Stimulated activated CD8-positive, alpha-beta memory T cell treated with anti-CD3 and anti-CD28 coated beads, Interleukin-12 subunit alpha, Interleukin-12 subunit beta, amount 100 ng/mL, for 24 hours (primary cell): Measurements from ENCODE around the gene PLS1.
"Not testable (repeated sequence)": the region's sequence is repeated elsewhere in the genome, so short reads cannot be mapped to it uniquely, and the experiment has no call there.

Source experiments
- DNase-seq: peaks from one replicate; pipeline ENCODE4 v3.0.0-alpha.2; 2020; ENCODE audit errors: extremely low read depth

Gene PLS1, protein sequence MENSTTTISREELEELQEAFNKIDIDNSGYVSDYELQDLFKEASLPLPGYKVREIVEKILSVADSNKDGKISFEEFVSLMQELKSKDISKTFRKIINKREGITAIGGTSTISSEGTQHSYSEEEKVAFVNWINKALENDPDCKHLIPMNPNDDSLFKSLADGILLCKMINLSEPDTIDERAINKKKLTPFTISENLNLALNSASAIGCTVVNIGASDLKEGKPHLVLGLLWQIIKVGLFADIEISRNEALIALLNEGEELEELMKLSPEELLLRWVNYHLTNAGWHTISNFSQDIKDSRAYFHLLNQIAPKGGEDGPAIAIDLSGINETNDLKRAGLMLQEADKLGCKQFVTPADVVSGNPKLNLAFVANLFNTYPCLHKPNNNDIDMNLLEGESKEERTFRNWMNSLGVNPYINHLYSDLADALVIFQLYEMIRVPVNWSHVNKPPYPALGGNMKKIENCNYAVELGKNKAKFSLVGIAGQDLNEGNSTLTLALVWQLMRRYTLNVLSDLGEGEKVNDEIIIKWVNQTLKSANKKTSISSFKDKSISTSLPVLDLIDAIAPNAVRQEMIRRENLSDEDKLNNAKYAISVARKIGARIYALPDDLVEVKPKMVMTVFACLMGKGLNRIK

DNA sequence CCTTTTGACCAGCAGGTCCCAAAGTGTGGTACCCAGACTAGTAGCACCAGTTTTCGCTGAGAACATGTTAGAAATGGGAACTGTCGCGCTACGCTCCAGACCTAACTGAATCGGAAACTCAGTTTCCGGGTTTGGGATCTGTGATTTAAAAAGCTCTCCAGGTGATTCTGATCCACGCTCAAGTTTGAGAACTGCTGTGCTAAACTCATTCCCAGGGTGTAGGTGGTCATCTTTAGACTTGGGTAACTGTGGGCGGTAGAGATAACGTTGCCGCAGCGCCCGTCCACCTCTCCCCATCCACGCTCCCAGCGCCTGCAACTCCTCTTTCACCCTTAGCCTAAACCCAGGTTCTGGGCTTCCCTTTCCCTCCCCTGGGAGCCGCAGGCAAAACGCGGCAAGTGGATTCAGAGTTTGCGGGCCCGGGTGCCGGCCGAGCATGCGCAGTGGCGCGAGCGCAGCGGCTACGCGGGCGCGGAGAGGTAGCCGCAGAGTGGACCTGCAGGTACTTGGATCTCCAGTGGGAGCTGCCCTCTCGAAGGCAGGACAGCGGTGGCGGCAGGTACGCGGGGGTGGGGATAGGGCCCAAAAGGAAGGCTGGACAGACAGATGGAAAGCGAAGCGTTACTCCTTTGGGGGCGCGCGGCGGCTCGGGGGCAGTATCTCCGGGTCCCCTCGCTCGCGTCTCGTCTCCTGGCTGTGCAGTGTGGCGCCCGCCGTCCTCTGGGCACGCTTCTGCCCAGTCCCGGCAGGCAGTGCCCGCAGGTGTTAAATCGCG lies at the start of gene PLS1:
Gene PLS1, plus strand, starts transcription at position 443 of the 775 bp plus-strand sequence. CDS start 67,845 bp downstream, outside the sequence.
- DNase-seq = peak; percentile 53

DNA sequence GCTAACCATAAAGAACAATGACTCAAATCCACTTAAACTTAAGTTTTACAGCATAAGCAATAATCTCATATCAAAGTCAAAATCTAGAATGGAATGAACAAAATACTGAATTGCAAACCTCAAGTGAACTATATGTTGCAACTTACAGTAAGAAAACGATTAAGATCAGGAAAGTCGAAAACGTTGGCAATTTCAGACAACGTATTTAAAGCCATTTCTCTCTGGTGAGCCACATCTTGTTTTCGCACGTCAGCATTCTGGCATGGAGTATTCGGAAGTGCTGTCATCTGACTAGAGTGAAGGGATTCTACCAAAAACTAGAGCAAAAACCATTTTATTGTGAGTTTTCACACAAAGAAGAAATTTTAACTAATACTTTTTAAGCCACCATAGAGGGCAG lies 46.2 kb upstream of the PLS1 start:
- no peak for DNase-seq

DNA sequence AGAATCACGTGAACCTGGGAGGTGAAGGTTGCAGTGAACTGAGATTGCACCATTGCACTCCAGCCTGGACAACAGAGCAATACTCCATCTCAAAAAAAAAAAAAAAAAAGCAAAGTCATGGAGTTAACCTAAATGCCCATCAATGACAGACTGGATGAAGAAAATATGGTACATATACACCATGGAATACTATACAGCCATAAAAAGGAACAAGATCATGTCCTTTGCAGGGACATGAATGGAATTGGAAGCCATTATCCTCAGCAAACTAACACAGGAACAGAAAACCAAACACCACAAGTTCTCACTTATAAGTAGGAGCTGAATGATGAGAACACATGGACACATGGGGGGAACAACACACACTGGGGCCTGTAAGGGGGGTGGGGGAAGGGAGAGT lies 43.6 kb upstream of the PLS1 start:
- DNase-seq = not testable (repeated sequence)

DNA sequence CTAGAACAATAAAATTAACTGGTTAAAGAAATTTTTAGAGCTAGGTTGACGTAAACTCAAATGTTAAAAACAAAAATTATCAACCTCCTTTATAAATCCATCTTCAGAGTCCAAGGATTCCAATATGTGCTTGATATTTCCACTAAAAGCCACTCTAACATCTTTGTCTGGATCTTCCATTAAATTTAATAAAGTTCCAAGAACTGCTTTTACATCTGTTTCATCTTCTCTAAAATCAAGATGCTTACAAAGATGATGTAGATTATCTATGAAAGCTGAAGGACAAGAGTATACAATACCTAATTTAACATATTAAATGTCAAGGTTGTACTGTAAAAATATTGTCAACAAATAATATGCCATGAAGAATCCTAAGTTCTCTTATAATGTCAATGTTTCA lies 42.5 kb upstream of the PLS1 start:
- DNase-seq = no peak

DNA sequence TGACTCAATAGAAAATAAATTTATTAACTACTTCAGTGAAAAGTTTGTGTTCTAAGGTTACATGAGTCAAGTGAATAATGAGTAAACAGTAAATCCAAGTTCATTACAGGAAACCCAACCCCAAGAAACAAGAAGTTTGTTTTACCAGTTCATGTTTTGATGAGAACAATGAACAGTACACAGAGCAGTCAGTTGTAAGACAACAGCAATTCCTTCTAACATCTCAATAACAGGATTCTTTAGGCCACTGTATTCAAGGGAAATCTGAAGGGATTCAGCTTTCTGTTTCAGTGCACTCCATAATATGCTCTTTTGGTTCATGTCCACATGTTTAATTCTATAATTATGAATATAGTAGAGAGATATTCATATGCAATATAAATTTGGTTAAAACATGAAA lies 36.1 kb upstream of the PLS1 start:
- no peak for DNase-seq

DNA sequence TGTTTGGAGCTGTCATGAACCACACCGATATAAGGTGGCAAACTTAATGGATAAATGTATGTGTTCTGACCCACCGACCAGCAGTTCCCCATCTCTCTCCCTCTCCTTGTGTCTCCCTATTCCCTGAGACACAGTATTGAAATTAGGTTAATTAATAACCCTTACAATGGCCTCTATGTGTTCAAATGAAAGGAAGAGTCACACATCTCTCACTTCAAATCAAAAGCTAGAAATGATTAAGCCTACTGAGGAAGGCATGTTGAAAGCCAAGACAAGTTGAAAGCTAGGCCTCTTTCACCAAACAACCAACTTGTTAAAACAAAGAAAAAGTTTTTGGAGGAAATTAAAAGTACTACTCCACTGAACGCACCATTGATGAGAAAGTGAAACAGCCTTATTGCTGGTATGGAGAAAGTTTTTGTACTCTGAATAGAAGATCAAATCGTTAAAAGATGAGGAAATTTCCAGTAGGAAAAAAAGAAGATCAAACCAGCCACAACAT lies 32.6 kb upstream of the PLS1 start:
- DNase-seq = no peak

DNA sequence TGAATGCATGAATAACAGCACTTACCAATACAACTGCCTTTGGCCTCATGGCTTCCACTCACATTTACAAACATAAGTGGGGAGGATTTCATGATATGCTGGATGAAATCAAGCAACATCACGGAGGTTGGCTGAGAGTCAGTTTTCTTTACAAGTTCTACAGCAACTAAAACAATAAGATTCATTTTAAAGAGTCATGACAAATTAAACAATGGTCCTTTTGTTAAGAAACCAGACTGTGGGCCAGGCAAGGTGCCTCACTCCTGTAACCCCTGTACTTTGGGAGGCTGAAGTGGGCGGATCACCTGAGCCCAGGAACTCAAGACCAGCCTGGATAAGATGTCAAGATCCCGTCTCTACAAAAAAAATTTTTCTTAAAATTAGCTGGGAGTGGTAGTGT lies 30.1 kb upstream of the PLS1 start:
- DNase-seq = no peak

DNA sequence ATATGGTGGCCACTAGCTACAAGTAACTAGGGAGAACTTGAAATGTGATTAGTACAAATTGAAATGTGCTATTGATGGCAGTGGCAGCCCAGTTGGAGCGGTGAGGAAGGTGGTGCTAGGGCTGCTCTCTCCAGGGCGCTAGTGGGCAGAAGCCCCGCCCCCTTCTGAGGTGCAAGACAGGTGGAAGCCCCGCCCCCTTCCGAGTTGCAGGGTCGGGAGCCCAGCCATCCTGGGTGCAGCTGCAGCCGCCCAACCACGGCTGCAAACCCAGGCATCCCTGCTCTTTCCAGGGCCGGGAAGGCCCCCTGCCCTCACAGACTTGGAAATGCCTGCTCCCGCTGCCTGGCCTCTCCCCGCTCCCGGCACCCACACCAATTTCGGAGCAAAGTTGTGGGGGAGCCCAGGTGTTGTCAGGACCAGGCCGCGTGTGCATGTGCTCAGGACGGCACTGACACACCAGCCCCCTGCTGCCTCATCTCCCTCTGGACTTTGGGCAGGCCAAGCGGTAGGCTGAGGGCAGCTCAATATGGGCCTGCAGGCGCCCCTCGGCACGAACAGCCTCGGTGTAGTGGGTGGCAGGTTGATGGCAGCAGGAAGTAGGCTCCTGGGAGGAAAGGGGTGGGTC lies 27.7 kb upstream of the PLS1 start:
- no peak for DNase-seq

DNA sequence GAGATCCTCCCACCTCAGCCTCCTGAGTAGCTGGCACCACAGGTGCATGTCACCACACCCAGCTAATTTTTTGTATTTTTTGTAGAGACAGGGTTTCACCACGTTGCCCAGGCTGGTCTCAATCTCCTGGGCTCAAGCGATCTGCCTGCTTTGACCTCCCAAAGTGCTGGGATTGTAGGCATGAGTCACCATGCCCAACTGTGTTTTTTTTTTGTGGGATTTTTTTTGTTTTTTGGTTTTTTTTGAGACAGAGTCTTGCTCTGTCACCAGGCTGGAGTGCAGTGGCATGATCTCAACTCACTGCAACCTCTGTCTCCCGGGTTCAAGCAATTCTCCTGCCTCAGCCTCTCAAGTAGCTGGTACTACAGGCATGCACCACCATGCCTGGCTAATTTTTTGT lies 26.8 kb upstream of the PLS1 start:
- DNase-seq = not testable (repeated sequence)

DNA sequence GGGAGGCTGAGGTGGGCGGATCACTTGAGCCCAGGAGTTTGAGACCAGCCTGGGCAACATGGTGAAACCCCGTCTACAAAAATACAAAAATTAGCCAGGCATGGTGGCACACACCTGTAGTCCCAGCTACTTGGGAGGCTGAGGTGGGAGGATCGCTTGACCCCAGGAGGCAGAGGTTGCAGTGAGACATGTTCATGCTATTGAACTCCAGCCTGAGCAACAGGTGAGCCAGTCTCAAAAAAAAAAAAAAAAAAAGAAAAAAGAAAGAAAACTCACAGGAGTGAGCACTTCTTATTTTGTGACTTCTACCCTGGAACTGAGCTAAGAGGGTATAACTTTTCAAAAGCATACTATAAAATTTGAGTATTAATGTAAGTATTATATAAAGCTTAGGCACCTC lies 22.0 kb upstream of the PLS1 start:
- DNase-seq = not testable (repeated sequence)

DNA sequence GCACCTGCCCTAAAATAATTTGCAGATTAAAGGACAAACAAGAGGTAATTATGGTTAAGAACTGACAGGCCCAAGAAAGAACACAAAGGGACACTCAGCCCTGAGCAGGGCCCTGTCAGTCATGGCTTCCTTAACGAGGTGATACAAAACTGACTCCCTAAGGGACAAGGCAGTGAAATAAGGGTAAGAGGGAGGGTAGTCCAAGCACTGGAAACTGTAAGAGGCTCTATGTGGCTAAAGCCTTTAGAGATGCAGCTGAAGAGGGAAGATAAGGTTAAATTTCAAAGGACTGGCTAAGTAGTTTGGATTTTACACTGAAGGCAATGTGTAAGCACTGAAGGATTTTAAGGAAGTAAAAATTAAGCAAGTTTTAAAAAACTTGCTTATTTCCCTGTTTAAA lies 21.5 kb upstream of the PLS1 start:
- DNase-seq = no peak

DNA sequence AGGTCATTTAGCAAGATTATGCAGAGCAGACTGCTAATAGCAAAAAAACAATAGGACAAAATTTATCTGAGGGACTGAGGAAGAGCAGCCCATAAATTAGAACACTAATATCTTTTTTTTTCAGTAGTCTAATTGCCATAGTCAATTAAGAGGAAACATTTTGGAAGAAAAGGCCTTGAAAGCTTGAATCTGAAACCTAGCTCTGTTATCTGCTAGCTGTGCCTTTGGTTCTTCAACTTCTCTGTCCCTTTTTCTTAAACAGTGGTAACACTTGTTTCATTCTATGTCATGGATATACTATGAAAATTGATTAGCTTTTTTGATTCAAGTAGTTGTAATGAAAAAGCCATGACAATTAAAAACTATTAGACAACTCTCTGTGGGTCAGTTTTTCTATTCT lies 19.4 kb upstream of the PLS1 start:
- no peak for DNase-seq

DNA sequence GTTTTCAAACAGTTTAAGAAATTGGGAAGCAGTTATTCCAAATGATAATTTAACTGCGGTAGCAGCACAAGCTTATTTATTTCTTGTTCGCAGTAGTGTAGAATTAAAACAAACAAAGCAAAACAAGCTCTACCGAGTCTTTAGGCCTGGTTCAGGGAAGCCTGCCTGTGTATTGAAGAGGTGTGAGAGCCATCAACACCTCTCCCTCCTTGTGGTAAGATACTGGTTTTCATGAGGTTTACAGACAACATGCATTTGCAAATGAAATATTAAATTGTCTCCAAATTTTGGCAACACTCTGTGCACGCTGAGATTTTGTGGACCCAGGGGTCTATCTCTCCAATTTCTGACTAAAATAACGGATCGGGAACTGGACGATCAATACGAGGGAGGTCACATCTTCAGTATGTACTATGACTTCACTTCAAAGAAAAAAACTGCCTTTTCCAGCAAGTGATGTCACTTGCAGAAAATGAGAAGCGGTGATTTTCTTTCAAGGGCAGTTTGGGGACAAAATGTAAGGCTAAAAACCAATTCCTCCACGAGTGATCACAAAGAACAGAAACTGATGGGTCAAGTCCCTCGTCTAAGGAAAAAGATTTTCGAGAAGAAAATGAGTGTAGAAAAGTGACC lies 18.4 kb upstream of the PLS1 start:
- DNase-seq = no peak

DNA sequence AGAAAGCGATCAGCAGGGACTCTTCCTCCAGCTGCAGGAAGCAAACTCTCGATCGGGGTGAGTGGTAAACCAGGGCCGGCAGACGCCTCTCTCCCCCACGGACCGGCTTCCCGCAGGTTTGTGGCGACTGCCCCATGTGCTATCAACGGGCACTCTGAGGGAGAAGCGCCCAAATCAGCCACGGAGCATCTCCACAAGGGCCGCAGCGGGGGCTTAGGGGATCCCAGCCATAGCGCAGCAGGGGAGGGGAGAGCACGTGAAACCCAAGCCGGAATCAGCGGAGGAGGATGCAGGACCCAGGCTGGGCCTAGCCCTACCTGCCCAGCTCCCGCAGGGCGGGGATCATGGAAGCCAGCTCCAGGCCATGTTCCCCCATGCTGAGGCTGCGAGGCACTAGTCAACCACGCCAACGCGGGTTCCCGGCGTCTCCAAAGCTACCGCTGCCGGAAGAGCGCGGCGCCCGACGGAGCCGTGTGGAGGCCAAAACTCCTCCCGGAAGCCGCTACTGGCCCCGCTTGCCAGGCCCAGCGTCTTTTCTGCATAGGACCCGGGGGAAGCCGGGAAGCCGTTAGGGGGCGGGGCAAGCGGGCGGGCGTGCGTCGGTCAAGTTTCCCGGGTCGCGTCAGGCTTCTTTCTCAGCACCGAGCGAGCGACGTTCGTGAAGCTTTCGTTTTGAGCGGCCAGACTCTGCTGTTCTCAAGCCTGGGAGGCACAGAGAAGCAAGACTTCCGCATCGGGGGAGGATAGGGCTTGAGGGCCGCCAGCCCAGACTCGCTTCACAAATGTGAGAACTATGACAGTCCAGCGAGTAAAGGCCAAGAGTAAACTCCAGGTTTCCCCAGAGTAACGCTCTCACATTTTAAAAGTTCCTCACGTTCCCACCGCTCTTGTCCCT lies 17.6 kb upstream of the PLS1 start, which contains the start of gene ATR:
Gene ATR, minus strand, starts transcription at position 405 of the 895 bp plus-strand sequence. Its CDS starts 29 bp downstream, at position 376.
- DNase-seq = peak; percentile 92

DNA sequence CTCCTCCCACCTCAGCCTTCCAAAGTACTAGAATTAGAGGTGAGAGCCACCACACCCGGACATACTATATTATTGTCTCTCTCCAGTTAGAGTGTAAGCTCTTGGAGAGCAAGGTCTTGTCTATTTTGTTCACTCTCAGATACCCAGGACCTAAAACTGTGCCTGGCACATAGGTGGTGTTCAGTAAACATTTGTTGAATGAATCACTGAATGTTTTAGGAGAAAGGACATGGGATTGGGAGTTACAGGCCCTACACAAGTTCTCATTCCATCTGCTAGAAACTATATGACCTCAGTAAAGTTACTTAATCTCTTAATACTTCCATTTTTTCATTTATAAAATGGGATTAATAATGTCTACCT lies 16.2 kb upstream of the PLS1 start:
- no peak for DNase-seq

DNA sequence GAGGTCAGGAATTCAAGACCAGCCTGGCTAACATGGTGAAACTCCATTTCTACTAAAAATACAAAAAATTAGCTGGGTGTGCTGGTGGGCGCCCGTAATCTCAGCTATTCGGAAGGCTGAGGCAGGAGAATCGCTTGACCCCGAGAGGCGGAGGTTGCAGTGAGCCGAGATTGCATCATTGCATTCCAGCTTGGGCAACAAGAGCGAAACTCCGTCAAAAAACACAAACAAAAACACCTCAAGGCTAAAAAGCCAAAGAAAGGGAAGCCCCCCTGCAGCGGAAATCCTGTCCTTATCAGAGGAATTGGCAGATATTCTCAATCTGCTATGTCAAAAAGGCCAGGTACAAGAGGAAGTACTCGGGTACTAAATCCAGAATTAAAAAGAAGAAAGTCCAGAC lies 15.1 kb upstream of the PLS1 start:
- not testable (repeated sequence) for DNase-seq

DNA sequence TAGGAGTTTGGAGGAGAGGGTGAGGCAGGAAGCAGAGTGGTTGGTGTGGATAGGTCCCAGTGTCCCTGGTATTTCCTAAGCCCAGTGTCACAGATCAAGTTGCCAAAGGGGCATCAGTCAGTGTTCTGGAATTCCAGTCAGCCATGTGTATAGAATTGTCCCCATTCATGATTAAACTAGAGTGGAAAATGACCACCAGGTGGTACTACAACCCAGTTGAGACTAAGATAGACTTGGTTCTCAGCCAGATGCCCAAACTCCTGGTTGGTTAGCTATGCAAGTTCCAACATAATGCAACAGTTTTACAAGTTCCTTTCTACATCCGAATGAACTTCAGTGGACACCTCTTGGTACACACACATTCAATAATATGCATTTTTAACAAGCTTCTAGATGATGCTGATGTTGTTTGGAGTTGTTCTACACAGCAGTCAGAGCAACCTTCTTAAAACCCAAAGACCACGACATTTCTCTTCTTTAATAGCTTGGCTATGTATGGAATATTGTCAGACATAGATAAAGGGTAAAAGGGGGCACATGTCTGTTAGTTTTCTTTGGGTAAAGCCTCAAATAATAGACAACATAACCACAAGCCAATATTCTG lies 9.3 kb upstream of the PLS1 start:
- DNase-seq = no peak

DNA sequence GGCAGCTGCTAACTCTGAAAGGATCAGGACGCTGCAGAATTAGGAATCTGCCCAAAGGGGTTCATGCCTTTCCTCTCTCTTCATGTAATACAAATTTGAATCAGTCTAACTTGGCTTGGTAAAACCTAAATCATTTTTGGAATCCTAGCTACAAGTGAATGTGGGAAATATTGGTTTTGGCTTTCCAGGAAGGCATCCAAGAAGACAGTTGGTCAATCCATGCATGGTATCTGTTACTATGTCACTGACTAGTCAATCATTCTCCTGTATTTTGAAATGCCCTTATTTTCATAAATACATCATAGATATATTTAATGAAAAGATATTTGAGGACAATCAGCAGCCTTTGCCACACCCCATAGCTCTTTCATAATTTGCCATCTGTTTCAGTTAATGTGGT lies 7.5 kb upstream of the PLS1 start:
- no peak for DNase-seq

DNA sequence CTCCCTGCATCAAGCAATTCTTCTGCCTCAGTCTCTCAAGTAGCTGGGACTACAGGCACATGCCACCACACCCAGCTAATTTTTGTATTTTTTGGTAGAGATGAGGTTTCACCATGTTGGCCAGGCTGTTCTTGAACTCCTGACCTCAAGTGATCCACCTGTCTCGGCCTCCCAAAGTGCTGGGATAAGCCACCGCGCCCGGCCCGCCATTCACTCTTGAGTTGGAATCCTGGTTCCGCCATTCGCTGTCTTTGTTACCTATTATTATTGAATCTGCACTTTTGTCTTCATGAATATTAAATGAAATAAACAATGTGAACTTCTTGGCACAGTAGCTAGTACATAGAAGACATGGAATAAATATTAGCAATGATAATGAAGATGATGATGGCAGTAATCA lies 3.9 kb upstream of the PLS1 start:
- DNase-seq = not testable (repeated sequence)

DNA sequence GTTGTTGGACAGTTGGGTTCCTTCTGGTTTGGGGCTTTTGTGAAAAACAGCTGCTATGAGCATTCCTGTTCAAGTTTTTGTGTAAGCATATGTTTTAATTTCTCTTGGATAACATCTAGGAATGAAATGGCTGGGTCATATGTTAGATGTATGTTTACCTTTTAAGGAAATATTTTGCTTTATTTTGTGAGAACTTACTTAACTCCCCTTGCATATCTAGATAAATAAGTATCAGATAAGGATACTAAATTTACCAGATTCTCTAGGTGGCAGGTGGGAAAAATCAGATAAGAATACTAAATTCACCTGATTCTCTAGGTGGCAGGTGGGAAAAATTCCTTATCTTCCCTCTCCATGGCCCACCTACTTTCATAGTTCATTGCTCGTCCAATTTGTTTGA lies 1.1 kb upstream of the PLS1 start:
- DNase-seq = no peak
